Activated CD4-positive, alpha-beta T cell treated with anti-CD3 and anti-CD28 coated beads for 1 hour (primary cell): Measurements from ENCODE around the gene UACA.

Experiments used
- DNase-seq: peaks from one replicate; pipeline ENCODE4 v3.0.0-alpha.2; 2020

Gene UACA

GRCh38 chr15:70786996-70787395 lies 23.6 kb upstream of the UACA start:
- DNase-seq: no peak

GRCh38 chr15:70783610-70784022 lies 20.3 kb upstream of the UACA start:
- DNase-seq: no peak

- DNase-seq: no peak
Observed at GRCh38 chr15:70783041-70783440, 19.7 kb upstream of the UACA start.

GRCh38 chr15:70781236-70781635 lies 17.9 kb upstream of the UACA start:
- no peak for DNase-seq

GRCh38 chr15:70778258-70779076 lies 15.1 kb upstream of the UACA start:
- DNase-seq: no peak

- DNase-seq: no peak
Observed at GRCh38 chr15:70777170-70777926, 14.0 kb upstream of the UACA start.

GRCh38 chr15:70775160-70775559 lies 11.8 kb upstream of the UACA start:
- DNase-seq: no peak

GRCh38 chr15:70772402-70772801 lies 9.0 kb upstream of the UACA start:
- DNase-seq: no peak

- no peak for DNase-seq
Observed at GRCh38 chr15:70770863-70771262, 7.5 kb upstream of the UACA start.

GRCh38 chr15:70768257-70768883 lies 5.0 kb upstream of the UACA start:
- DNase-seq: no peak

GRCh38 chr15:70767667-70768066 lies 4.3 kb upstream of the UACA start:
- DNase-seq: no peak

GRCh38 chr15:70766597-70766996 lies 3.2 kb upstream of the UACA start:
- no peak for DNase-seq

GRCh38 chr15:70765504-70766281 lies 2.3 kb upstream of the UACA start:
- no peak for DNase-seq

- no peak for DNase-seq
Observed at GRCh38 chr15:70763950-70764730, 782 bp upstream of the UACA start.

- no peak for DNase-seq
Observed at GRCh38 chr15:70762469-70763119, 764 bp downstream of the UACA start.

- DNase-seq: no peak
Observed at GRCh38 chr15:70761931-70762468, 1.4 kb downstream of the UACA start.

GRCh38 chr15:70761046-70761445 lies 2.3 kb downstream of the UACA start:
- no peak for DNase-seq

- DNase-seq: no peak
Observed at GRCh38 chr15:70758790-70759462, 4.4 kb downstream of the UACA start.

GRCh38 chr15:70757627-70758026 lies 5.7 kb downstream of the UACA start:
- no peak for DNase-seq

- no peak for DNase-seq
Observed at GRCh38 chr15:70754862-70755261, 8.5 kb downstream of the UACA start.
